GM08714 (cell line): Measurements from ENCODE around the gene TOMT.

Experiments used
- H3K4me3 ChIP-seq: fragments of 200-500 bp; sonication (Bioruptor generic); 2 replicates; pipeline ENCODE4 v1.5.1; 2014; ENCODE audit warnings: mild to moderate bottlenecking, low read length, inconsistent platforms
- ZNF274 ChIP-seq: IDR thresholded peaks from 2 replicates; pipeline ENCODE4 v1.6.1; 2012; ENCODE audit warnings: mild to moderate bottlenecking, low read depth, low read length

Gene TOMT

DNA sequence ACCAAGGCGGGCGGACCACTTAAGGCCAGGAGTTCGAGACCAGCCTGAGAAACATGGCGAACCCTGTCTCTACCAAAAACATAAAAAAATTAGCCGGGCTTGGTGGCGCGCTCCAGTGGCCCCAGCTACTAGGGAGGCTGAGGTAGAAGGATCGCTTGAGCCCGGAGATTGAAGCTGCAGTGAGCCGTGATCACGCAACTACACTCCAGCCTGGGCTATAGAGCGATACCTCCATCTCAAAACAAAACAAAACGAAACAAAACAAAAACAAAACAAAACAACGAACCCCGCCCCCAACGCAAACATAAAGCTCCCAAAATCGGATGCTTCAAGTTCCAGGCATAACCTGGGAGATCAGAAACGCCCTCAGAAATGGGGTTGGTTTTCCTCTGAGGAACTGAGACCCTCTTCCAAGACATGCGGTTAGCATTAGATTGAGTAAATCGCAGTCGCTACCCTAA is 24.5 kb upstream of the TOMT start:
- H3K4me3 ChIP-seq: peak overlapping the region; percentile 66; the same call in 1 of the 2 replicates
- TF ChIP-seq ZNF274: no peak

DNA sequence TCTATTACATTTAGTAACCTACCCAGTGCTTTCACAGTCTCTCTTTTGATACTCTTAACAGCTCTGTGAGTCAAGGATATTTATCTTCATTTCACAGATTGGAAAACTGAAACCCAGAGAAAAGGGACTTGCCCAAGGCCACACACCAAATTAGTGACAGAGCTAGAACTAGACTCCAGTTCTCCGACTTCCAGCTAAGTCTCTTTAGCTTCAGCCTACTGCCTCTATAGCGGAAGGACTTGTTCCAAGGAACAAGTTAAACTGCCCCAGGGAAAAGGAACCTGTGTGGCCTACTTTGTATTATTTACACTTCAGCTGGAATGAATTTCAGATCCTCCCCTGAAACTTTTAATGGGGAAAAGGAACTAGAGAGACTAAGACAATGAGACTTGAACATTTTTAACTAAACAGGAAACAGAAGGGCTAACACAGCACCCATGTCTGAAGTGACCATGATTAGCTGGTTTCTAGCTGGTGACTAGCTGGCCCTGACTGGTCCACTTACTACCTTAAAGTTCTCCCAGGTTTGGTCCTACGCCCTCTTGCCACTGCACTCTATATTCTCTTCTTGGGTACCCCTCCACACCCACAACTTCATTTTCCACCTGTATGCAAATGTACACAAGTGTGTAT is 23.8 kb upstream of the TOMT start:
- no peak overlapping the region for H3K4me3 ChIP-seq
- TF ChIP-seq ZNF274: no peak

DNA sequence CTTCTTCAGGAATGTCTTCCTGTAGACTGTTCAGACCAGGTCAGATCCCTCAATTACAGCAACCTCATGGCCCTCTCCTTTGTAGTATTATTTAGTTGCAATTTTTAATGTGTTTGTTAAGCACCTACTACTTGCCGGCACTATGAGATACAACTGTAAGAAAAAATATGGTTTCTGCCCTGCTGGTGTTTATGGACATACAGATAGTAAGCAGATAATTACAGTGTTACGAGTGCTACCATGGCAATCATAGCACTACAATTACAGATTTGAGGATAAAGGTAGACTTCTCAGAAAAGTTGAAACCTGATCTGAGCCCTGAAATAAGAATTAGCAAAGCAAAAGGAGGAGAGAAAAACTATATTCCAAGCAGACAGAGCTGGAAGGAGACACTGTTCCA is 22.3 kb upstream of the TOMT start:
- no peak overlapping the region for H3K4me3 ChIP-seq
- no peak for TF ChIP-seq ZNF274

DNA sequence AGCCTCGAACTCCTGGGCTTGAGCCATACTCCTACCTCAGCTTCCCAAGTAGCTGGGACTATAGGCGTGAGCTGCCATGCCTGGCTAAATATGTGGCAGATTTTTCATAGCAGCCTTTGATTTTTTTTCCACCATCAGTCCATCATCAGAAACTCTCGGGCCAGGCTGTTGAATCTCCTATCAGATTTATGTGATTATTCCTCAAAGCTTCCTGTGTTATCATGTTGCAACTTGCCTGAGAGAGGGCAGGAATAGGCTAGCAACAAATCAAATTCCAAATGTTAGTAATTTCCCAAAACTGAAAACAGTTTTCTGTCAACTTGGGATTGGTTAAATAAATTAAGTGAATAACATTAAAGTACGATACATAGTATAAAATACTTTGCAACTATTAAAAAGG is 21.6 kb upstream of the TOMT start:
- H3K4me3 ChIP-seq: no peak overlapping the region
- no peak for TF ChIP-seq ZNF274

DNA sequence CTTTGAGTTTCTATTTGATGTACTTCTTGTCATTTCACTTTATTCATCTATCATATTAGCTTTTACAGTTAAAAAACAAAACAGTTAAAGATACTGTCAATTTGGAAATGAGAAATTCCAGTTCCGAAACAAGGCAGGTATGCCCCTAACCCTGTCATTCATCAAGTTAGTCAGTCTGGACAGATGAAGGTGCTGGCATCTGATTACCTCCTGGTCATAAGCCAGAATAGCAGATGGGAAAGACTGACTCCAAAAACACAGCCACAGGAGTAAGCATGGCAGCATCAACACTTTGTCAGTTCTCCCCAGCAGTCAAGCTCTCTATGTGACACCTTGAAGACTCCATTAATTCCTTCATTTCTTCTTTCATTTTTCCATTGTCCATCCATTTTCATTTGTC is 20.8 kb upstream of the TOMT start:
- no peak overlapping the region for H3K4me3 ChIP-seq
- no peak for TF ChIP-seq ZNF274

DNA sequence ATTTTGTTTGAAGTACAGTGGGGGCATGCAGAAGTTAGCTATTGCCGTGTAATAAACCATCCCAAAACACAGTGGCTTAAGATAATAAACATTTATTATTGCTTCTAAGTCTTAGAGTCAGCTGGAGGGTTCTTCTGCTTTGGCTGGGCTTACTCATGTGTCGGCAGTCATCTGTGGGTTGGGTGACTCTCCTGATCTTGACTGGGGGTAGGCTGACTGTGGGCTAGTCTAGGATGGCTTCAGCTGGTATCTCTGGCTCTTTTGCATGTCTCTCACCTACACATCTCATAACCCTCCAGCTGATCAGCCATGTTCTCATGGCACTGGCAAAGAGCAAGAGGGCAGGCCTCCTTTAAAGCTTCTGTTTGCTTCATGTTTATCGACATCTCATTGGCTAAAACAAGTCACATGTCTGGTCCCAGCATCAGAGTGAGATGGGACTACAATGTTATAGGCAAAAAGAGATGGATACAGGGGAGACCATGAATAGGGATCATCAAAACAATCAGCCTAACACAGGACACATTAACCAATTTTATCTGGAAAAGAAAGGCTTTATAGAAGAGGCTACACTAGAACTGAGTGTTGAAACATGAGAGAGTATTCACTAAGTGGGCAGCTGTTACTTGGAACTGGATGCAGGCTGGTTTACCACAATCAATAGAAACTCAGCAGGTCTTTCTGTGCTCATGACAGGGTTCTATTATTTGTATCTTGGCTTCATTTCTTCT is 19.9 kb upstream of the TOMT start:
- no peak overlapping the region for H3K4me3 ChIP-seq
- TF ChIP-seq ZNF274: no peak

DNA sequence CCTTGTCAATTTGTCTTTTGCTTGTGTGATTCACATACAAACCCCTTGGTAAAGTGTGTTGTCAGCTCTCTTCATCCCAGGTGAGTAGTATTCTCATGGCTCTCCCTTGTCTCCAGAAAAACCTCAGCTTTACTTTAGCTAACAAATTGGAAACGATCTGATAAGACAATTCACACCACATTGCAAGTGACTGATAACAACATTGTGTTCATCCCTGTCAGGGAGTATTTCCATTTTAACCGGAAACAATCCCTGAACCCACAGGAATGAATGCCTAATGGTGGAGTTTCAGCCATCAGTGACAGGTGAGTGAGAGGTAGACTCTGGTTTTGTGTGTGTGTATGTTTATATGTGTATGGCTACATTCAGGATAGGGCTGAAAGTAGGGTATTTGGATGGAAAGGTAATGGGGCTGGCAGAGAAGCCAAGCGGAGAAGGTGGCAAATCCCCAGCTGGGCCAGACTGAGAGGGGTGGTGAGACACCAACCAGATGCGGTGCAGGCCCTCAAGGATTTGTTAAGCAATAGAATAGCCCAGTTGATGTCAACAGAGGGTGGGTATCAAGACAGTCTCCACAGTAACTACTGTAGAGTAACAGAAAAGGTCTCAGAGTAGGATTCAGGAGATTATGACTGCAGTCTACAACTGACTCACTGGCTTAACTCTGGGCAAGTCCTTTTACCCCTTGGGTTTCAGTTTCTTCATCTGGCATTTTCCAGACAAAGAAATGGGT is 17.5 kb upstream of the TOMT start:
- no peak overlapping the region for H3K4me3 ChIP-seq
- no peak for TF ChIP-seq ZNF274

DNA sequence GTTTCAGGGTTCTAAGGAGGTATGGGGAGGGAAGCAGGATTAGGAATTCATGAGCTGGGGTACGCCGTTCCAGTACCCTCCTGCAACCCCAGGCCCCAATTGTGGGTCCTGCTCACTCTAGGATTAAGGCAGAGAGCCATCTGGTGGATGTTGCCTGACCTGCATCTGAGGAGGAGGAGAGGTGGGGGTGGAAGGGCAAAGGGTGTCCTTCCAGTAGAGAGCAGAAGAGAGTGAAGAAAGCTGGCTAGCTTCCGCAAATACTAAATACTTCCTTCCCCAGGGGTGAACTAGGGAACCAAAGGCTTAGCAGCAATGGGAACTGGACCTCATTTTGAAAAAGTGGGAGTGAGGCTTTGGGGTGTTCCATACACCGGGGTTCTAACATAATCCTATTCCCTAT is 14.4 kb upstream of the TOMT start:
- no peak for TF ChIP-seq ZNF274
- no peak overlapping the region for H3K4me3 ChIP-seq

DNA sequence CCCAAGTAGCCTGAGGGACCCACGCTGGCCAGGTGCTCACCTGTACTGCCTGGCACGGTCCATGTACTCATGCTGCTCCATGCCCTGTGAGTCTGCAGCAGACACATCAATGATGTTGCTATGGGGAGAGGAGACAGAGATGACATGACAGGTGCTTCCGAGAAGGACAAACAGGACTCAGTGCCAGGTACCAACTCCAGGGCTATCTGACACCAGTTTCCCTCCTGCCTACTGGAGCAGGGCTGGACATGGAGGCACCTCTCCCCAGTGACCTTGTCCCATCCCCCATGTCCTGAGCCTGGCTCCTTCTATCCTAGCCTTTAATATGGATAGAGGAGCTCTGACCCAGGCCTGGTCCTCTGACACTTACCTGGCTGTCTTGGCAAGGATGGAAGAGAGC is 7.0 kb upstream of the TOMT start:
- no peak for TF ChIP-seq ZNF274
- H3K4me3 ChIP-seq: no peak overlapping the region

DNA sequence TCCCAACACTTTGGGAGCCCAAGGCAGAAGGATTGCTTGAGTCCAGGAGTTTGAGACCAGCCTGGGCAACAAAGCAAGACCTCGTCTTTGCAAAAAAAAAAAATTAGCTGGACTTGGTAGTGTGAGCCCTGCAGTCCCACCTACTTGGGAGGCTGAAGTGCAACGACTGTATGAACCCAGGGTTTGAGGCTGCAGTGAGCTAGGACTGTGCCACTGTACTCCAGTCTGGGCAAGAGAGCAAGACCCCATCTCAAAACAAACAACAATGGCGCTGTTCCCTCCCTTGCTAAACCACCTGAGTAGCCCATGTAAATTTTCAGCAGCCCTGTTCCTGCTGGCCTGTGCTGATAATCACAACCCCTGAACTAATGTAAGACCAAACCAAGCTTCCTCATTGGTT is 5.7 kb upstream of the TOMT start:
- no peak overlapping the region for H3K4me3 ChIP-seq
- TF ChIP-seq ZNF274: no peak

DNA sequence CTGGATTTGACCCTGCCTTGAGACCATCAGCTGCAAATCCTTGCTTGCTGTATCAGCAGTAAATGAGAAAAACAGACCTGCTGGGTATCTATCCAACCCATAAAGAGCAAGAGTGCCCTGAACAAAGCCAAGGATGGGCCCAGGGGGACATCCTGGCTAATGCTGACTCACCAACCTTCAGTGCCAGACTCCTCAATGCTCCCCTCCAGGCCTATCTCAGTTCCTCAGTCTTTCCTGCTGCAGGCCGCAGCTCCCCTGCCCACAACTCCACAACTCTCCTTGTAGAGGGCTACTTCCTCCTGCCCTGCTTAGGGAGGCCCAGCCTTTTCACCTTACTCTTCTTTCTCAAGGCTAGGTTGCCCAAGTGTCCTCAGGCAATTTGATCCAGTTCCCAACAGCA is 5.3 kb upstream of the TOMT start:
- H3K4me3 ChIP-seq: no peak overlapping the region
- TF ChIP-seq ZNF274: no peak

DNA sequence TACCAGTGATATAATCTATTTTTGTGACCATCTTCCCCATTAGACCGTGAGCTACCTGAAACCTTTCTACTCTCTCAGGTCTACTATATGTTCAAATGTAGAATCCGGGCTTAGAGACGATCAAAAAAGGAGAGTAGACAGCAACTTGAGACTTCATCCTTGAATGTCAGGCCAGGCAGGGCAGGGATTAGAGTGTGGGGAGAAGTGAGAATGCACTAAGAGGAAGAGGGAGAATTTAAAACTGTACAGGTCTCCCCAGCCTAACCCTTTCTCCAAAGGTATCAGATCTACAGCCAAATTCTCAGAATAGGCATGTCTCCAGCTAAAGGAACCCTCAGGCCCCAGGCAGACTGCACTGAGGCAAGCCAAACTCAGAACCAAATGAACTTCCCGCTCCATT is 3.6 kb upstream of the TOMT start:
- peak overlapping the region; percentile 91 for H3K4me3 ChIP-seq
- TF ChIP-seq ZNF274: no peak

DNA sequence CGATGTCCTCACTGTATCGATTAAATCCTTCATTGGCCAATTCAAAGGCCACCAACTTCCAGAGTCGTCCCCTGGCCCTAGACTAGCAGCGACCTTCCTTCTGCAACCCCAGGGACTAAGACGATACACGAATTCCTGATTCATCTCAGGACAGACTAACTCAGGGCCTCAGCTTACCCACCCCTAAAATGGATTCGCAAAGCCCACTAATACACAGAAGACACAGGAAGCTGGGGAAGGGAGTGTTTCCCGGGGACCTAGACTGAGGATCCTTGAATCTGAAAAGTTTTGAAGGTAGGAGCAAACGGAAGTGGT is 3.1 kb upstream of the TOMT start:
- H3K4me3 ChIP-seq: peak overlapping the region; percentile 91
- TF ChIP-seq ZNF274: no peak

DNA sequence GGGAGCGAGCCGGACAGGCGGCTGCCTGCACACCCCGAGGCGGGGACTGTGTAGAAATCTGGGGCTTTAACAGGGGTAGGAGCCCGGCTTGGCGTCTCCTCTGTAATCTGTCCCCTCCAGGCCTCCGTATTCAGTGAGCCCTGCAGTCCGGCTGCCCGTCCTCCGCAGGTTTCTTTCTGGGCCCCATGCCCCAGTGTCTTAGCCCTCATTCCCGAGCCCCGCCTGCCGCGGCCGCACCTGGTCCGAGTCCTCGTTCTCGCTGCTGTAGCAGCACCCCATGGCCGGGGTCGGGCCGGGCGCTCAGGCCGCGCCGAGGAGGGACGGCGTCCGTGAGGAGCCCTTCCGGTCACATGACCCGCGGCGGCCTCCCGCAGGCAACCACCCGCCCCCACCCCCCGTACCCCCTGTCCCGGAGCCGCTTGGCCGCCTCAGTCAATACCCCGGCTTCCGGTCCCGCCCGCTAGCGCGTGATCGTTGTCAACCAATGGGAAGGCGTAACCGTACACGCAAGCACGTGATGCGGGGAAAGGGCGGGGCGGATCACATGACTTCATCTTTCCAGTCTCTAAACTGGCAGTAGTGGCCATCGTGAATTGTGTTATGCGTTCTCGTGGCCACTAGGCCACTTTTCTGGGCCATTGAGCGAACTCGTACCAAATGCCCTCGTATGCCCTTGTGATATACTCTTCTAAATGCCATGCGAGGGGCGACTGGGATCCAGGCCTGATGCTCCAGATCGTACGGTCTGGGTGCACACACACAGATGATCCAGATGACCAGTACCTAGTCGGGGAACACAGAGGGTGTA is 2.6 kb upstream of the TOMT start, which contains the start of gene LAMTOR1:
Gene LAMTOR1, minus strand, starts transcription at position 352 of the 808 bp plus-strand sequence. Its CDS starts 73 bp downstream, at position 279.
- no peak for TF ChIP-seq ZNF274
- peak within 1 kb of the TSS; percentile 91 for H3K4me3 ChIP-seq
